ENCODE measurements around the gene HSPB7. TPM values are rescaled to one million over a fixed set of nuclear protein-coding genes. Genes with fewer than 3 reads are reported as not detected.
"Not testable (repeated sequence)": the region's sequence is repeated elsewhere in the genome, so short reads cannot be mapped to it uniquely, and the experiment has no call there.

Gene HSPB7
- total and polyA plus RNA-seq, 2 donors, result 13.0 to 144 TPM

- Histone ChIP-seq H3K4me1 (ENCODE audit: insufficient read depth) (no peaks in the 10 kb centered on the region), H3K36me3 (ENCODE audit: insufficient read depth) (no peaks in the 10 kb centered on the region), H3K27ac (ENCODE audit: low read depth) (no peak overlapping the region), H3K4me3 (ENCODE audit: low read depth, low read length) (no peak overlapping the region)
- WGBS, result 84% methylated on average over 7 of the region's 7 CpGs
- no peak for DNase-seq (ENCODE audit: extremely low spot score)
Measured at GRCh38 chr1:16023050-16023653, 5.3 kb upstream of the HSPB7 start.

- Histone ChIP-seq H3K4me1 (ENCODE audit: insufficient read depth) (no peaks in the 10 kb centered on the region), H3K36me3 (ENCODE audit: insufficient read depth) (no peaks in the 10 kb centered on the region), H3K27ac (ENCODE audit: low read depth) (no peak overlapping the region), H3K4me3 (ENCODE audit: low read depth, low read length) (no peak overlapping the region)
- 91% methylated on average over 11 of the region's 11 CpGs for WGBS
- DNase-seq (ENCODE audit: extremely low spot score), result no peak
Measured at GRCh38 chr1:16022393-16022792, 4.5 kb upstream of the HSPB7 start.

- Histone ChIP-seq H3K27ac (ENCODE audit: low read depth) (no peak within 1 kb of the TSS), H3K36me3 (ENCODE audit: insufficient read depth) (no peaks in the 10 kb centered on the region), H3K4me1 (ENCODE audit: insufficient read depth) (no peaks in the 10 kb centered on the region), H3K4me3 (ENCODE audit: low read depth, low read length) (no peak within 1 kb of the TSS)
- DNase-seq (ENCODE audit: extremely low spot score), result no peak
- 63% methylated on average over 6 of the region's 6 CpGs for WGBS
Measured at GRCh38 chr1:16021681-16022080, 3.8 kb upstream of the HSPB7 start, which contains the start of gene CLCNKA. TSS of gene CLCNKA (plus strand) at chr1:16022036. CDS start at chr1:16022620, 584 bp downstream.

- not testable (repeated sequence) for H3K4me3 ChIP-seq (ENCODE audit: low read depth, low read length); H3K36me3 ChIP-seq (ENCODE audit: insufficient read depth); DNase-seq (ENCODE audit: extremely low spot score); H3K27ac ChIP-seq (ENCODE audit: low read depth); H3K4me1 ChIP-seq (ENCODE audit: insufficient read depth)
- WGBS, result 90% methylated on average over 9 of the region's 9 CpGs
Measured at GRCh38 chr1:16020878-16021277, 3.0 kb upstream of the HSPB7 start.

GRCh38 chr1:16020325-16020724 is 2.5 kb upstream of the HSPB7 start:
- Histone ChIP-seq H3K27ac (ENCODE audit: low read depth) (no peak overlapping the region), H3K4me3 (ENCODE audit: low read depth, low read length) (no peak overlapping the region), H3K4me1 (ENCODE audit: insufficient read depth) (no peaks in the 10 kb centered on the region), H3K36me3 (ENCODE audit: insufficient read depth) (no peaks in the 10 kb centered on the region)
- no peak for DNase-seq (ENCODE audit: extremely low spot score)
- WGBS, result 68% methylated on average over 6 of the region's 6 CpGs

- 52% methylated on average over 9 of the region's 9 CpGs for WGBS
- Histone ChIP-seq H3K4me3 (ENCODE audit: low read depth, low read length) (no peak overlapping the region), H3K4me1 (ENCODE audit: insufficient read depth) (no peaks in the 10 kb centered on the region), H3K27ac (ENCODE audit: low read depth) (peak overlapping the region; percentile 39), H3K36me3 (ENCODE audit: insufficient read depth) (no peaks in the 10 kb centered on the region)
- no peak for DNase-seq (ENCODE audit: extremely low spot score)
Measured at GRCh38 chr1:16019644-16020277, 1.9 kb upstream of the HSPB7 start.

- Histone ChIP-seq H3K27ac (ENCODE audit: low read depth) (peak overlapping the region; percentile 76), H3K4me3 (ENCODE audit: low read depth, low read length) (no peak overlapping the region), H3K36me3 (ENCODE audit: insufficient read depth) (no peaks in the 10 kb centered on the region), H3K4me1 (ENCODE audit: insufficient read depth) (no peaks in the 10 kb centered on the region)
- WGBS, result 60% methylated on average over 23 of the region's 23 CpGs
- no peak for DNase-seq (ENCODE audit: extremely low spot score)
Measured at GRCh38 chr1:16018749-16019643, 1.2 kb upstream of the HSPB7 start.

- H3K4me3 ChIP-seq (ENCODE audit: low read depth, low read length), result no peak overlapping the region
- H3K4me1 ChIP-seq (ENCODE audit: insufficient read depth), result no peaks in the 10 kb centered on the region
- H3K27ac ChIP-seq (ENCODE audit: low read depth), result peak overlapping the region; percentile 76
- no peaks in the 10 kb centered on the region for H3K36me3 ChIP-seq (ENCODE audit: insufficient read depth)
- 24% methylated on average over 4 of the region's 4 CpGs for WGBS
- no peak for DNase-seq (ENCODE audit: extremely low spot score)
Measured at GRCh38 chr1:16018308-16018707, 465 bp upstream of the HSPB7 start.

- H3K27ac ChIP-seq (ENCODE audit: low read depth), result no peak overlapping the region
- H3K4me1 ChIP-seq (ENCODE audit: insufficient read depth), result no peaks in the 10 kb centered on the region
- WGBS, result 66% methylated on average over 10 of the region's 10 CpGs
- DNase-seq (ENCODE audit: extremely low spot score), result no peak
- no peak overlapping the region for H3K4me3 ChIP-seq (ENCODE audit: low read depth, low read length)
- H3K36me3 ChIP-seq (ENCODE audit: insufficient read depth), result no peaks in the 10 kb centered on the region
Measured at GRCh38 chr1:16017076-16017460, 775 bp downstream of the HSPB7 start.

GRCh38 chr1:16015960-16016901 is 1.6 kb downstream of the HSPB7 start:
- H3K27ac ChIP-seq (ENCODE audit: low read depth), result no peak overlapping the region
- H3K36me3 ChIP-seq (ENCODE audit: insufficient read depth), result no peaks in the 10 kb centered on the region
- H3K4me3 ChIP-seq (ENCODE audit: low read depth, low read length), result no peak overlapping the region
- 72% methylated on average over 23 of the region's 23 CpGs for WGBS
- H3K4me1 ChIP-seq (ENCODE audit: insufficient read depth), result no peaks in the 10 kb centered on the region
- DNase-seq (ENCODE audit: extremely low spot score), result no peak

GRCh38 chr1:16015491-16015890 is 2.4 kb downstream of the HSPB7 start:
- WGBS, result 95% methylated on average over 25 of the region's 25 CpGs
- DNase-seq (ENCODE audit: extremely low spot score), result no peak
- Histone ChIP-seq H3K36me3 (ENCODE audit: insufficient read depth) (no peaks in the 10 kb centered on the region), H3K4me3 (ENCODE audit: low read depth, low read length) (no peak overlapping the region), H3K27ac (ENCODE audit: low read depth) (no peak overlapping the region), H3K4me1 (ENCODE audit: insufficient read depth) (no peaks in the 10 kb centered on the region)

GRCh38 chr1:16014509-16015482 is 3.0 kb downstream of the HSPB7 start:
- no peaks in the 10 kb centered on the region for H3K4me1 ChIP-seq (ENCODE audit: insufficient read depth)
- 55% methylated on average over 17 of the region's 17 CpGs for WGBS
- no peak for DNase-seq (ENCODE audit: extremely low spot score)
- no peak overlapping the region for H3K27ac ChIP-seq (ENCODE audit: low read depth)
- H3K36me3 ChIP-seq (ENCODE audit: insufficient read depth), result no peaks in the 10 kb centered on the region
- no peak overlapping the region for H3K4me3 ChIP-seq (ENCODE audit: low read depth, low read length)
